ENCODE results near the gene SPTBN2.
"Not testable (repeated sequence)": the region's sequence is repeated elsewhere in the genome, so short reads cannot be mapped to it uniquely, and the experiment has no call there.

SPTBN2 gene

GRCh38 chr11:66680966-66681645, 47.9 kb downstream of the SPTBN2 start:
- no peak for DNase-seq

DNA sequence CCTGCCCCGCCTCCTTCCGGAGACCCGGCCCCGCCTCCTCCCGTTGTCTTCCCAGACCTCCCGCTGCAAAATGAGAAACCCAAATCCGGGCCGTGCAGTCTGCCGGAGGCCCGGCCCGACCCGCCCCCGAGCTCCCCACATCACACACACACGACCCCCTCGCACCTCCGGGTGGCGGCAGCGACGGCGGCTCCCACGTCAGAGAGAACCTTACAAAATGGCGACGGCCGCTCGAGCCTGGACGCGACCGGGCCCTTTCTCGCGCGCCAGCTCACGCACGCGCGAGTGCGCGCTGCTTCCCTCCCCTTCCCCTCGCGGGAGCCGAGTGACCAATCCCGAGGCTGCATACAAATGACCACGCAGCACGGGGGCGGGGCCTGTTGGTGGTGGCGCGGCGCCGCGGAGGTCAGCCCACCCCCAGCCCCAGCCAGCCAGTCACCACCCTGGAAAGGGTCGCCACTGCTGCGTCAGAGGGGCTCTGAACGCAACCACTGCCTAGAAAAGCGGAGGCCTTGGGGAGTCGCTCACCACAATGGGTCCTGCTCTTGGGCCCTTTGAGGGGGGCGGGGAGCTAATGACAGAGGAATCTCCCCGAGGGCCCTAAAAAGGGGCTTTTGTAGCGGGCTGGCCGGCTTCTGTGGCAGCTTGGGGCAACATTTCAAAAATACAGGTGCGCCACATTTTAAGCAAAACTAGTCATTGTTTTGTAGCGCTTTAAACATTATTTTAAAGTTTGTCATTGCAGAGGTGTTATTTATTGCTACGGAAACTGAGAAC, 51.2 kb downstream of the SPTBN2 start, which contains the start of gene RBM4B:
Gene RBM4B (minus strand): TSS at position 289 of the 777 bp plus-strand sequence. CDS start 808 bp downstream, outside the sequence.
- peak; percentile 98 for DNase-seq

GRCh38 chr11:66676931-66677598, 52.0 kb downstream of the SPTBN2 start:
- DNase-seq: no peak

DNA sequence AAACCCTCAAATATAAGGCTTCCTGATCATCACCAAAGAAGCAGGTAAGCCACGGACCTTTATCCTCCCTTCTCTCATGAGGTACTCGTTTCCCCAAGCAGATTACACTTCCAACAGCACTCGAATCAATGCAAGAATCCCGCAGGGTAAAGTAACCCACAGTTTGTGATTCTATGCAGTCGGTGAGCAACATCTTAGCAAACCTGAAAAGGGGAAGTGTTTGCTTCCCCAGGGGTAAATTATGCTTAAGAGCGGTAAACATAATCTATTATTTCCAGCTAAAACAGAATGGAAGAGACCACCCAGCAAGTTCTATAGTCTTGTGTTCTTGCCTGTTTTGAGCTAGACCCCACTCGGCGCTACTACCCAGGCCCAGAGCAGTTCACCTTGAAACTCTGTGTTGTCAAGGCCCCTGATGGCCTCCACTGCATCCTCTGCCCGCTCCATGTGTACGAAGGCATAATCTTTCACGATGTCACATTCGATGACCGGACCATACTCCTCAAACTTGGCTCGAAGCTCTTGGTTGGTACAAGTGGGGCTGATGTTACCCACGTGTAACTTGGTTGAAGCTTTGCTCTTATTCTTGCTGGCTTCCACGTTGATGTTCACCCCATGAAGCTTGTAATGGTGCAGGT, 52.6 kb downstream of the SPTBN2 start:
- no peak for DNase-seq

DNA sequence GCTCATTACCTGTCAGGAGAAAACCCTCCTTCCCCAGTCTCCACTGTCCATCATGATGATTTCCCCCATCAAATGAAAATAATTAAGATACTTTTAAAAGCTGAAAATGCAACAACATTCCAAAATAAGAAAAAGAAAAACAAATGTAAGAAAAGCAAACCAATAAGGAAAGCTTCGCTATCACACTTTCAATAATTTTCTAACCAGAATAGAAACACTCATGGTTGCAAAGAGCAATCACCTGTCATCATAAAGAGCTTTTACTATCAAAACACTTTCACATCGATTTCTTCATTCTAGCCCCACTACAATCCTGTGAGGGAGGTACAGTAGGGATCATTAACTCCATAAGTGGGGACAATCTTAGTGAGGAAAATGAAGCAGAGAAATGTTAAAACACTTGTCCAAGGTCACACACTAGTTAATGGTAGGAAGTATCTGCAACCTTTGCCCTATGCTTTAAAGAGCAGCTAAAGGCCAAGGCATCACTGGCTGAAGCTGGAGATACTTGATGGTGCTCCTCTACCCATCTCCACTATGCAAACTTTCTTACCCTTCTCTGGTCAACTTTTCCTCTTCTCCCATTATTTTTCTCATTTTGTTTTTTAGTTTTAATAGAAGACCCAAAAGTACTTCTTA, 53.9 kb downstream of the SPTBN2 start:
- DNase-seq: no peak

DNA sequence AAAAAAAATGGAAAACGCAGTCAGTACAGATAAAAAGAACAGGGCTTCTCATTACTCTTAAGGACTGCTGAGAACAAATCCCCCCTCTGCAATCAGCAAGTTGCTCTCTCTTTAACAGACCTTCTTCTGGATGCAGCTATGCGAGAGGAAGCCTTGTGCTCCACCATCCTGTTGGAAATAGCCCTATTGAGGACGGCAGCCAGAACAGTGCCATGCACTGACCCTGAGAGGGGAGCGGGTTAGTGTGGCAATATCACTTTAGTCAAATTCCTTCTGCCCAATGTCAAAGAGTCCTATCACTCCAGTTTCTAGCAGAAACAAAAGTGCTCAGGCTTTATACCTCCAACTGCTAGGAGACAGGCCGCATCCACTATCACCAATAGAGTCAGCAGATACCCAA, 58.2 kb downstream of the SPTBN2 start:
- DNase-seq: no peak

- no peak for DNase-seq
Measured at GRCh38 chr11:66665369-66665768, 63.6 kb downstream of the SPTBN2 start.

DNA sequence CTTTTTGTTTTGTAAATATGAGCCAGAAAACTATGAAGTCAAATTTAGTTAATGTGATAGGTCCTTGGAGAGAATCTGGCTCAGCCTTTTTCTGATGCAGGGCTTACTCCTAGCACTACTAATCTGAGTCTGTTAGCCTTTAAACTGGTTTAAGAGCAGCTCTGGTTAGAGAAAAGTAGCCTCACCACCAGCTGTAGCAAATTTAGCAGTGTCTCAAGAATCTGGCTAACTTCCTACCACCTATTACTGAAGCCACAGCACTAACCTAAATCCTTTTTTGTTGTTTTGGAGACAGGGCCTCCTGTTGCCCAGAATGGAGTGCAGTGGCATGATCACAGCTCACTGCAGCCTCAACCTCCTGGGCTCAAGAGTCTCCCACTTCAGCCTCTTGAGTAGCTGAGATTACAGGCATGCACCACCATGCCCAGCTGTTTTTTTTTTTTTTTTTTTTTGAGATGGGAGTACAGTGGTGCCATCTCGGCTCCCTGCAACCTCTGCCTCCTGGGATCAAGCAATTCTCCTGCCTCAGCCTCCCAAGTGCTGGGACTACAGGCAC, 65.2 kb downstream of the SPTBN2 start:
- DNase-seq: no peak

DNA sequence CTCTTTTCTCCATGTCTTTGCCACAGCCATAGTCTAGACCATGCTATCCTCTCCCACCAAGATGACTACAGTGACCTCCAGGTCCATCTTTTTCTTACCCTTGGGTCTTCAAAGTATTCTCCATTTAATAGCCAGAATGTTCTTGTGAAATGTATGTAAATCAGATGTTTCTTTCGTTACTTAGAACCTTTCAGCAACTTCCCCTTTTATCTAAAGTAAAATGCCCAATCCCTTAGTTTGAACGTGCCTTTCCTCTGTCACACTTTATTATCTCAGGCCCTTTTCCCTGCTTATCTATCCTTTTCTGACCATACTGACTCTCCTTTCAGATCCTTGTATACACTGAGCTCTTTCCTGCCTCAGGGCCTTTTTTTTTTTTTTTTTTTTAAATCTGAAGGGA, 69.3 kb downstream of the SPTBN2 start:
- DNase-seq: no peak

GRCh38 chr11:66653123-66653522, 75.9 kb downstream of the SPTBN2 start:
- no peak for DNase-seq

- no peak for DNase-seq
Measured at GRCh38 chr11:66652651-66653050, 76.4 kb downstream of the SPTBN2 start.

- no peak for DNase-seq
Measured at GRCh38 chr11:66651016-66651415, 78.0 kb downstream of the SPTBN2 start.

DNA sequence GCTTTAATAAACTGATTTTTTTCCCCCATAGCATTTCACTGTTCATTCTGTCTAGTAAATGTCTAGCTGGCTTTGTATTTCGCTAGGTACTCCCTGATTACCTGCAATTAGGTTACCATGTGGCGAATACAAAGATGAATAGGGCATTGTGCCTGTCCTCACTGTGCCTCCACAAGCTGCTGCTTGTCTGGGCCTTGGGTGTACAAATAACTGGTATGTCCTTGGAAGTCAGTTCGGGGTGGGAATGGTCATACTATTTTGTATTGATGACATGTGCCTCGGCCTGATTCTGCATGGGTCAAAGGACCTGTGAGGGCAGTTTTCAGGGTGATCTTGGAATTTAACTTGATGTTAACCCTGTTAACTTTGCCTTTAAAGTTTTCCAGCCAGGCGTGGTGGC, 79.1 kb downstream of the SPTBN2 start:
- DNase-seq: no peak

GRCh38 chr11:66646828-66647227, 82.2 kb downstream of the SPTBN2 start:
- no peak for DNase-seq

- DNase-seq: no peak
Measured at GRCh38 chr11:66643745-66644437, 85.1 kb downstream of the SPTBN2 start.

GRCh38 chr11:66641834-66642233, 87.2 kb downstream of the SPTBN2 start:
- no peak for DNase-seq

DNA sequence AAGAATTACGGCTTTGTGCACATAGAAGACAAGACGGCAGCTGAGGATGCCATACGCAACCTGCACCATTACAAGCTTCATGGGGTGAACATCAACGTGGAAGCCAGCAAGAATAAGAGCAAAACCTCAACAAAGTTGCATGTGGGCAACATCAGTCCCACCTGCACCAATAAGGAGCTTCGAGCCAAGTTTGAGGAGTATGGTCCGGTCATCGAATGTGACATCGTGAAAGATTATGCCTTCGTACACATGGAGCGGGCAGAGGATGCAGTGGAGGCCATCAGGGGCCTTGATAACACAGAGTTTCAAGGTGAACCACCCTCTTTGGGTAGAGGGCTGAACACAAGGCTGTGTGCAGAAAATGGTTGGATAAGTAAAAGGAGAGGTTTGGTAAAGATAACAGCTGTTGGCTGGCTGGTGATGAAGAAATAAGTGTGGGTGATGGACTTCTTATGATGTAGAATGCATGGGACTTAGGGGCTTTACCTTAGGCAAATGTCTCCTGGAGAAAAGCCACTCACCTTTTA, 89.1 kb downstream of the SPTBN2 start:
- DNase-seq: not testable (repeated sequence)

DNA sequence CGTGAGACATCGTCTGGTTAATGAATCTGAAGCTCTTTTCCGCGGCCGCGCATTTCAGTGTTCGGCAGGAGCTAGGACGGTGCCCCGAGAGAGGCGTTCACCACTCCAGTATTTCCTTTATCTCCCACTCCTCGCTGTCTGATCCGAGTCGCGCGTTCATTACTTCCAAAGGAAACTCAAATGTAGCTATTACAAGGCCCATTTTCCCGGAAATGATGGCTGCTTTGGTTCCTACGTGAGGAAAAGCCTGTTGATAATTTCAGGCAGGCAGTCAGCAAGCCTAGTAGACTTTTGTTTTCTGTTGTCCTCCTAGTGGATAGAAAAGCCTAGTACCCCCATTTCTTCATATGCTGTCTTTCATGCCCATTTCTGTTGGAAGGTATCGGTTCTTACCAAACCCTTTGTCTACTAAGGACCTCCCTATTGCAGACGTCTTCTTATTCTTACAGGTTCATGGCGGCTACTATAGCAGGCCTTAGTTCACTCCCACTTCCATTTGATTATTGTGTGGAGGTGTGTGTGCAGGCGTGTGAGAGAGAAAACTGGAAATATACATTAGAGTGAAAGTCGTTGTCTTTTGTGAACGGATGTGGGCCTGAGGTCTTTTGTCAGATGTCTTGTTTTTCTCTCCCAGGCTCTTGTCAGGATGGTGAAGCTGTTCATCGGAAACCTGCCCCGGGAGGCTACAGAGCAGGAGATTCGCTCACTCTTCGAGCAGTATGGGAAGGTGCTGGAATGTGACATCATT, 89.8 kb downstream of the SPTBN2 start:
- peak; percentile 13 for DNase-seq

- DNase-seq: peak; percentile 98
Measured at GRCh38 chr11:66638177-66639065, 90.6 kb downstream of the SPTBN2 start, which contains the start of gene RBM4. Gene RBM4 (plus strand): TSS chr11:66638703. CDS start chr11:66639712, 1,009 bp downstream.
